Stimulated activated CD8-positive, alpha-beta memory T cell treated with anti-CD3 and anti-CD28 coated beads, Interleukin-15, amount 100 ng/mL, for 24 hours (primary cell): ENCODE measurements around the gene ATP2B2.
"Not testable (repeated sequence)": the region's sequence is repeated elsewhere in the genome, so short reads cannot be mapped to it uniquely, and the experiment has no call there.

Experiments
- DNase-seq: peaks from one replicate; pipeline ENCODE4 v3.0.0-alpha.2; 2020; ENCODE audit warnings: low read depth

Gene ATP2B2

DNA sequence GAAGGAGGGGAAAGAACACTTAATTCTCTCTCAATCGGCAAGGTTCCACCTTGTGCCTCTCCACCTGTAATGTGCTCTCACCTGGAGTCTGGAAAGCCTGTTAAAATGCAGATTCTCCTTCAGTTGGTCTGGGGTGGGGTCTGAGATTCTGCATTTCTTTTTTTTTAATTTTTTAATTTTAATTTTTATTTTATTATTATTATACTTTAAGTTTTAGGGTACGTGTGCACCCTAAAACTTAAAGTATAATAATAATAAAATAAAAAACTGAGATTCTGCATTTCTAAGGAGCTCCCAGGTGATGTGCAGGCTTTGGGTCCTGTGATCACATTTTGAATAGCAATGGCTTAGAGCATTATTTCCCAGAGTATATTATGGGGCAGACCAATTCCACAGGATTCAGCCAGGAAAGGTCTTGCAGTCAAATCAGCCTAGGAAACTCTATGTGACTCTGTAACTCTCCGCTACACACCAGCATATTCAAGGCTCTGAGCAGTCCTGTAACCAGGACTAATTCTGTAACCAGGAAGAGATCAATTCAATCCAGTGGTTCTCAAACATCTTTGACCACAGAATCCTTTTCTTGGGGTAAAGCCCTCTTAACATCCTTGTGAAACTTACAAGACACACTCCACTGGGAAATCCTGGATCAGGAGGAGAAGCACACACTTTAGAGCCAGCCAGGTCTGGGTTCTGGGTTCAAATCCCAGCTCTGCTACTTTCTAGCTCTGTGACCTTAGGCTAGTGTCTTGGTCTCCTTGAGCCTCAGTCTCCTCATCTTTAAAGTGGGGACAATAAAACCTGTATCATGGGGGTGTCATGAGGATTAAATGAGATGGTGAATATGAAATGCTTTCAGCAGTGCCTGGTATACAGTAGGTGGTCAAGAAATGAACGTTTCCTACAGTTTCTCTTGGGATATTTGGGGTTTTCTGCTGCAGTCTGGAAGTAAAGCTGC, 122.2 kb downstream of the ATP2B2 start:
- DNase-seq: no peak

DNA sequence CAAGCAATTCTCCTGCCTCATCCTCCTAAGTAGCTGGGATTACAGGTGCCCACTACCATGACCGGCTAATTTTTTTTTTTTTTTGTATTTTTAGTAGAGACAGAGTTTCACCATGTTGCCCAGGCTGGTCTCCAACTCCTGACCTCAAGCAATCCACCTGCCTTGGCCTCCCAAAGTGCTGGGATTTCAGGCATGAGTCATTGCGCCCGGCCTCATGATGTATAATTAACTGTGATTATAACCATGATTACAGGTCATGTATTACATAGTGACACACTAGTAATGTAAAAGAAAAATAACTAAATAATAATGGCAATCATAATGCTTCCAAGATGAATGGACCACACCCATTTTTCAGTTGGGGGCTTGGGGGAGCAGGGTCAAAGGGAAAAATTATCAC, 122.9 kb downstream of the ATP2B2 start:
- DNase-seq: not testable (repeated sequence)

DNA sequence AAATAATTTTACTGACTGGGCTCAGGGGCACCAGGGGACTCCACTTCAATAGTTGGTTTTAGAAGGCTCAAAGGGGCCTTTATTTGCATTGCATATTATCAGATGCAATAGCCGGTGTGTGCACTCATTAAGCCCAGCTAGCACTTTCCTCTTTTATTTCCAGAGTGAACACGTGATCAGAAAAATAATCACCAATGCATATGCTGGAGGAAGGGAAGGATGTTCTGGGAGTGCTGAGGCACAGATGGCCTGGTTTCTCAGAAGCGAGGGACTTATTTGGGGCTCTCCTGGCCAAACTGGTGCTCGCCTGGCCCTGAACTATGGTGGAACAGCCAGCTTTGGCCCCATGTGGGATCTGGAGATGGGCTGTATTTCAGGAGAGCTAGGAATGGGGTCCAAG, 124.0 kb downstream of the ATP2B2 start:
- DNase-seq: no peak

DNA sequence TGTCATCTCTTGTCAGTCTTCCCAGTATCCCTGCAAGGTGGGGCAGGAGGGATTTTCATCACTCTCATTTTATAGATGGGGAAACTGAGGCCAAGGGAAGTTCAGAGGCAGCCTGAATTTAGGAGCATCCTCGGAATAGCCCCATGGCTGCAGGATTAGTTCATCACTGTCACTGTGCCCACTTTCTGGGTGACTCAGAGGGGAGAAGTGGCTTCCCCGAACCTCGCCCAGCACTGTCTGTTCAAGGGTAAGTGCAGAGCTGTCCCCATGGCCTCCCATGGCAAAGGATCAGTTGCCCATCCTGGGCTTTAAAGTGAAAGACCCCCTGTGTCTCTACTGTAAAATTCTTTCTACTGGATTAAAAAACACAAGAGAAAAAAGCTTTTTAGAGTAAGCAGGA, 124.5 kb downstream of the ATP2B2 start:
- DNase-seq: no peak

DNA sequence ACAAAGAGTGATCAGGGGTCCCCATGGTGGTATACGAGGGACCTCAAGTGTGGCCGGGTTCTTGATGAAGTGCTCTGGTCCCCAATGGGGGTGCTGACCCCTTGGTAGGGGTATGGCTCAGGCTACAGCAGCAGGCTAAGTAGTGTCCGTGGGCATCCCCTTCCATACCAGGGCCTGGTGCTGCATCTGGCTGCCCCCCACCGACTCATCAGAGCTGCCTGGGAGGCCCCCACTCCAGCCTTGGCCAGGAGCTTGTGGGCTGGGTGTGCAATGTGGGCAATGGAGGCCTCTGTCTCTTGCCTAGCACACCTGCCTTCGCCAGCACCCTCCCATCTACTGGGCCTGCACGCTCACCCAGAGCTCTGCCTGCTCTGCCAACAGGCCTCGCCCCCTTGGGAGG, 125.4 kb downstream of the ATP2B2 start:
- no peak for DNase-seq

DNA sequence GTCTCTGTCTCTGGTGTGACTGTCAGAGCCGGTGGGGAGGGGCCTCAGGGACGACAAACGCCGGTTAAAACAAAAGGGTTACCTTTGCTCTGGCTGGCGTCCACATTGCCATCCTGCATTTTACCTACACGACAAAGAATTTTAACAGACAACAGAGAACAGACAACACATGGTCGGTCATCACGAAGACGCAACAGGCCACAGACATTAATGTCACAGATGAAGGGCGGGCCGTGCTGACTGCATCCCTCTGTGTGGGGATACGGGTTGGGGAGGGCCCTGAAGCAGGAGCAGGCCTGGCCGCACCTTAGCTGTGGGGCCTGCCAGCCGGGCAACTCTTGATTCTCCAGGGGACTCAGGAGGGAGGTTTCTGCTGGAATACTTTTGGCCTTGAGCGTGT, 126.2 kb downstream of the ATP2B2 start:
- no peak for DNase-seq

DNA sequence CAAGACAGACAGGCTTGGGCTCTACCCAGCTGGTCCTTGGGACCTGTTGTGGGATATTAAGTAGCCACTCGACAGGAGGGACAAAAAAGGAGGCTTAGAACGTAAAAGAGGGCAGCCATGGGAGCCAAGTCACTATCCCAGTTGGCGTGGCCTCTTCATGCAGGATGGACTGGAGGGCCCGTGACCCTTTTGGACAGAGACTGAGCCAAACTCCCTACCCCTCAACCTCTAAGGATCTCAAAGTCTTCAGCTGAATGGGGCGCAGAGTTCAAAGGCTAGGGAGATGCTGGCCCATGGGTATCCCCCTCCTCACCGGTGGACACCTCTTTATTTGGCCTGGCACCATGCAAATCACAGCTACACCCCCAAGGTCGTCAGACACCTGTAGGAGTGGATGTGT, 126.6 kb downstream of the ATP2B2 start:
- no peak for DNase-seq

DNA sequence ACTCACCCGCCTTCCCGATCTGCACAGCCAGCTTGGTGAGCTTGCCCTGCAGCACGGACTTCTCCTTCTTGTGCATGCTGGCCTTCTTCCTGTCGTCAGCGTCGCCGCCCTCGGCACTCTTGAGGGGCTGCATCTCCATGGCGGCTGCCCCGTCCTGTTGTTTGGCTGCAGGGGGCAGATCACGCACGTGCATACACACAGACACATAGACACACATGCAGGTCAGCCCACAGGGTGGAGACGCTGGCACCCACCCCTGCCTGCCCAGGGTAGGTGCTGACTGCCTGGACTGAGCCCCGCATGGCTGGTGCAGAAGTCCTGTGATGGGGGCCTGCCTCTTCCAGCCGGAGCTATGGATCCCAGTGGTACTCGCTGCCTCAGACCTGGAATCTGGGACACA, 127.1 kb downstream of the ATP2B2 start:
- DNase-seq: no peak

DNA sequence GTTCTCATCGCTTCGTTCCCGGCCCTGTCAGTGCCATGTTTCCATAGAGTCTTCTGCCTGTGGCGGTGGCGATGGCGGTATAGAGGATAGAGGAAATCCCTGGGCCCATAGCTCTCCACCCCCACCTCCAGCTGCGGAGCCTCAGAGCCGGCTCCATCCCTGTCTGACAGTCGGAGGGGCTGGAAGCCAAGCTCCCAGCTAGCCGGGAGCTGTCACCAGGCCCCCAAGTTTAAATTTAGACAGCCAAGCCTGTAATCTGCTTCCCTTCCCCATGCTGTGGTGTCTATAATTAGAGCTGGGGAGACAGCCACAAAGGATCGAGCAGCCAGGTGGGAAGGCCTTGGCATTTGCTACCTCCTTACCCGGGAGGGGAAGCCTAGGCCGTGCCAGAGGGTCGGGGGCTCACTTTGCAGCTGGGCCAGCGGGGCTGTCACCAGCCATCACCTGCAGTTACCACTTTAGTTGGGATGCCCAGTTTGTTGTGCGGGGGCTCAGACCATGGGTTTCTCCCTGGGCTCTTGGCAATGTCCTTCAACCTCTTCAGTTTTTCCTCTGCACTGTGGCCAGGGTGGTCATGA, 128.1 kb downstream of the ATP2B2 start:
- no peak for DNase-seq

DNA sequence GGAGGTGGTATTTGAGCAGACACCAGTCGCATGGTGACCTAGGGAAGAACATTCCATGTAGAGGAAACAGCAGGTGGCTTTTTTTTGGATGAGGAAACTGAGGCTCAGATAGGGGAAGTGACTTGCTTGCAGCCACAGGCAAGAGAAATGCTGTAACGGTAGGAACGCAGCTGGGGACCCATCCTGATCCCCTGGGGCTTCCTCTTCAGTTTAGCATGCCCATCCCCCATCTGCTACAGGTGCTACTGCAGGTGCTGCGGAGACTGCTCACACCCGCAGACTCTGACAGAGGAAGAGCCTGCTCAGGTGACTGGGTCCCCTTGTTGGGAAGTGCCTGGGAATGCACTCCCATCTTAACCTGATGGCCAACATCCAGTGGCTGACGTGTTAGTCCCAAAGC, 129.0 kb downstream of the ATP2B2 start:
- no peak for DNase-seq

DNA sequence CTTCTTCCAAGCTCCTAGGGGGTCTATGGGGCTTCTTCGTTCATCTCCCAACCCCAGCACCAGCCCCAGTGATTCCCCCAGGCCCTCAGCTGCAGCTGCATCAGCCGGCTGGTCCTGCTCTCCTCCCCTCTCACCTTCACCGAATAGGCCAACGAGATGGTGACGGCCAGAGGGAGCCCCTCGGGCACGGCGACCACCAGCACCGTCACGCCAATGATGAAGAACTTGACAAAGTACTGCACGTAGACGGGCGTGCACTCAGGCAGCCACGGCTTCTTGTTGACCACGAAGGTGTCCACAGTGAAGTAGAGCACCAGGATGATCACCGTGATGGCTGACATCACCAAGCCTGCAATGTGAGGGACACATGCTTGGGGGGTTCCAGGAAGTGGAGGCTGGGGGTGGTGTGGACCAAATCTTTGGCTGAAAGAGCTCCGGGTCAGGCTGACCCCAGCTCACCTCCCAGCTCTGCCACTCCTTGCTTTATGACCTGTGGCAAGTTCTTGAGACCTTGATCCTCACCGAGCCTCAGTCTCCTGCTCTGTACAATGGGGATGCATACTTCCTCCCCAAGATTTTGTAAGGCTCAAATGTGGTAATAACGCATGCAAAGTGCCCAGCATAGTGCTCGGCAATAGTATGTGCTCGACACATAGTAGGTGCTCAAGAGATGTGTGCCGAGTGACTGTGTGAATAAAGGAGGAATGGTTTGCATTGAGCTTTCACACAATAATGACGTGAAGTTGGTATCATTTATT, 129.9 kb downstream of the ATP2B2 start:
- DNase-seq: no peak

DNA sequence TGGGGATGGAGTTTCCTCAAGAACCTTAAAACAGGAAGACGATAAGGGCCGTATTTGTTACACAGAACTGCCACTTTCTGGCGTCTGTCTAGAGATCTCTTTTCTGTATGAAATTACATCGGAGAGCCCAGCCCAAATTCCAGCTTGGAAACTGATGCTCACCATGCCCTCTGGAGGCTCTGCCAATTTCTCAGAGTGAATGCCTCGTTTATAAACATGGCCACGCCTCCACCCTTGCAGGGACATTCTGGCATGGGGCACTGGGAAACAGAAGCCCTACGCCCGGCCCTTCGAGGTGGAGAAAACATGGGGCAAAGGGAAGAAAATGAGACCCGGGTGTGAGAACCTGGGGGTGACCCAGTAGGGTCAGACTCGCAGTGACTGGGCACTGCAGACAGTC, 131.1 kb downstream of the ATP2B2 start:
- no peak for DNase-seq

DNA sequence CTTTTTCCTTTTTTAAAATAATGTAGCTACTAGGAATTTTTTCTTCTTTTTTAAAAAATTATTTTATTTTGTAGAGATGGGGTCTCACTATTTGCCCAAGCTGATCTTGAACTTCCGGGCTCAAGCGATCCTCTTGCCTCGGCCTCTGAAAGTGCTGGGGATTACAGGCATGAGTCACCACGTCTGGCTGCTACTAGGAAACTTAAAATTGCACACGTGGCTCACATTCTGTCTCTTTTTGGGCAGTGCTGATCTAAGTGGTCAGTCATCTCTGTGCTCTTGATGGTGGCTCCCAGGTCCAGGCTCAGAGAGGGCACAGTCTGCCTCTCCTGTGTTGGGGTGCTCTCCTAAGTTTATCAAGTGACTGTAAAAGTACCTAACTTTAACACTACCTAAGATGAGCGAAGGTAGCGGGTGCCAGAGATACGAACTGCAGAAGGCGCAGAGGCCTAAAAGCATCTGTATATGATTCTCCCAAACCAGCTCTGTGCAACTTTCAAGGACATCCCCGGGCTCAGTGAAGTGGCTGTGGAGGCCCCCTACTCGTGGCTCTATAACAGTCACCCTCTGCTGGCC, 131.6 kb downstream of the ATP2B2 start:
- DNase-seq: no peak

DNA sequence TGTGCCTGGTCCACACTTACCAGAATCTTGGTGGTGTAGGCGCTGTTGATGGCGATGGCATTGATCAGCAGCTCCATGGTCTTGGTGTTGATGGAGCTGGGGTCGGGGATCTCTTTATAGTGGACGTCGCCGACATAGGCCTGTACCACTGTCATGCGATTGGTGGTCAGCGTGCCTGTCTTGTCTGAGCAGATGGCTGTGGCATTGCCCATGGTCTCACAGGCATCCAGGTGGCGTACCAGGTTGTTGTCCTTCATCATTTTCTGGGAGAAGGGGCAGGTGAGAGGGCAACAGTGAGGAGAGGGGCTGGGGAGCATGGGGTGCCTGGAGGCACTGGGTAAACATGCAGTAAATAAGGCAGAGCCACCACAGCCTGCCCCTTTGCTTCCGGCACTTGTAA, 133.6 kb downstream of the ATP2B2 start:
- no peak for DNase-seq

DNA sequence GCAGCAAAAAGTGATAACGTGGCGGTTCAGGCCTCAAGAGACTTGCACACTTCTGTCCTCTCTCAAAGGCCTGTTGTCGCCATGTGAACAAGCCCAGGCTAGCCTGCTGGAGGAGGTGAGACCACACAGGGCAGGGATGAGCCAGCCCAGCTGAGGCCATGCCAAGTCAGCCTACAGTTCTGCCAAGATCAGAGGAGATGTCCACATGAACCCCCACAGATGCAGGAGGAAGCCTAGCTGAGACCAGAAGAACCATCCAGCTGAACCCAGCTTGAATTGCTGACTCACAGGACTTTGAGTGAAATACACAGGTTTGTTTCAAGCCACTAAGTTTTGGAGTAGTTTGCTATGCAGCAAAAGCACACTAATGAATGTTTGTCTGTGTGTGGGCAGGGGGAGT, 134.2 kb downstream of the ATP2B2 start:
- DNase-seq: no peak

DNA sequence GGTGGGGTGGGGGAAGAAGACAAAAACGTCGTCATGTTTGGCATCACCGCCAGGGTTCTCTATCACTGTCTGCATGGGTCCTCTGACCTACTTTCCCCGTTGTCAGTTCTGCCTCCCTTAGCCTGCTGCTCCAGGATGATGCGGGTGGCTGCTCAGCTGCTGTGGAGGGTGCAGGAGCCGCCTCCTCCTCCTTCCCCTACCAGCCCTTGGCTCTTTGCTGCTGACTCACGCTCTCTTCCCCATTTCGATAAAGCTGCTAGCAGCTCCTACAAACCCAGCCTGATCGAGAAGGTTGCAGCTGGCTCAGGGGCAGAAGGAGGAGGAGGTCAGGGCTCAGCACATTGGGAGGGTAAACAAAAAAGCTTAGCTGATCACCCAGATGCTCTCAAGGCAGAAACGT, 135.0 kb downstream of the ATP2B2 start:
- DNase-seq: no peak

DNA sequence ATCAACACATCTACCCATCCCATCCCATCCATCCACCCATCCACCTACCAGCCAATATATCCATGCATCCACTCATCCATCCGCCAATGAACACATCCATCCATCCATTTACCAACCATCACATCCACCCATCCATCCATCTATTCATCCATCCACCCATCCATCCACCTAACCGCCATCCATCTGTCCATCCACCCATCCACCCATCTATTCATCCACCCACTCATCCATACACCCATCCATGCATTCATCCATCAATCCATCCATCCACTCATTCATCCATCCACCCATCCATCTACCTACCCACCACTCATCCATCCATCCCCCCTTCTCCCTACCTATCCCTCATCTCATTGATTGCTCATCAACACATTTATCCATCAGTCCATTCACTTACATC, 136.9 kb downstream of the ATP2B2 start:
- DNase-seq: no peak

DNA sequence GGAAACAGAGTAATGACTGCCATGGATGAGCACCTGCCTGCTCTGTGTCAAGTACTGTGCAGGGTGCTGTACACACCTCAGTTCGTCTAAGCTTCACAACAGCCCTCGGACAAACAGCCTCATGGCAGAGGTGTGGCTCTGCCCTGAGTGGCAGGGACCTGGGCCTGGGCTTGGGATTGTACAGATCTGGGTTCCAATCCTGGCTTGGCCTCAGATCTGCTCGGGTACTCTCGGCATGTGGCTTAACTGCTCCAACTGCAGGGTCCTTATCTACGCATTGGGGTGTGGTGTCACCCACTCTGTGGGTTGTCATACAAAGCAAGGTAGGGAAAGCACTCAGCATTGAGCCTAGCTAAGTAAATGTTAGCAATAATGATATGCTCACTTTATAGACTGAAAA, 137.9 kb downstream of the ATP2B2 start:
- DNase-seq: no peak

DNA sequence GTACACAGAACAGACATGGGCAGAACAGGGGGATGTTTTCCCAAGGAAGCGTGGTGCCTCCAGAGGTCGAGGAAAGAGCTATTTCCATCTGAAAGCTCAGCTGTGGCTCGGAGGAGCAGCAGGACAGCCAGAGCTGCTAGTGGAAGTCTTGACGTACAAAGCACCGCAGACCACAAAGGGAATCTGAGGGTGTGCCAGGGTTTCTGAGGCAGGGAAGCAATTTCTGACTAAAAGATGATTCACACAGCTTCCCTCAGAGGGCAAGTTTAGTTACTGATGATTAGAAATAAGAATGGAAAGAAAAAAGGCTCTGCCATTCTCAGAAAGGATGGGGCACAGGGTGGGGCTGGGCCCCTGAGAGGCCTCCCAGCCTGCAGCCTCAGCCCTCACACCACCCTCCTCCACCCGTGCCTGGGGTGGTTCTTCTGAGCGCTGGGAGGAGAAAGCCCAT, 138.7 kb downstream of the ATP2B2 start:
- no peak for DNase-seq

DNA sequence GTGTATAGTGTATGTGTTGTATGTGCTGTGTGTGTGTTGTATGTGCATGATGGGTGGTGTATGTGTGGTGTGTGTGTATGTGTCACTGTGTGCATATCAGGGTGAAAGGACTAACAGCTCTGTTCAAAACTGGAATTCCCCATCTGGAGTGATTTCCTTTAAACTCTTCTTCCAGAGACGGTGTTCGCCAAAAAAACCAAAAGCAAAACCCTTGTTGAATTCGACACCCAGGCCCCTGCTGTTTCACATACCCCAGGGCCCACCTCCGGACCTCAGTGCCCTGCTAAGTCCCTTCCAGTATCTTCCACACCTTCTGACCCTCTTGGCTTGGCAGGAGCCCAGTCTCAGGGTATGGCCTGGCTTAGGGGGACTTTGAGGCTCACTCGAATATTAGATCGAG, 139.6 kb downstream of the ATP2B2 start:
- no peak for DNase-seq

DNA sequence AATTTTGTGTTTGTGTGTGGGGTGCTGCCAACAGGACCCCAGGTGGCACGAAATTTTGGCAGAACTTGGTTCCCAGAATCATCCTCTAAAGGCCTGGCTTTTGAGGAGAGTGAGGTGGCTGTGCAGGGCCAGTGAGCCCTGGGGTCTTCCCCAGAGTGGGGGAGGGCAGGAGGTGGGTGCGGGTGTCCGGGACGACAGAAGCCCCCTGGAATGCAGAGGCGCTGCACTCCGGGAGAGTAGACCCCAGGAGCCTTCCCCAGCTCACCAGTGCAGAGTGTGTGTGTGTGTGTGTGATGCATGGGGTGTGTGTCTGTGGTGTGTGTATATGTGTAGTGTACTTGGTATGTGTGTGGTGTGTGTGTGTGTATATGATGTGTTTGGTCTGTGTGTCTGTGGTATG, 140.1 kb downstream of the ATP2B2 start:
- DNase-seq: no peak

DNA sequence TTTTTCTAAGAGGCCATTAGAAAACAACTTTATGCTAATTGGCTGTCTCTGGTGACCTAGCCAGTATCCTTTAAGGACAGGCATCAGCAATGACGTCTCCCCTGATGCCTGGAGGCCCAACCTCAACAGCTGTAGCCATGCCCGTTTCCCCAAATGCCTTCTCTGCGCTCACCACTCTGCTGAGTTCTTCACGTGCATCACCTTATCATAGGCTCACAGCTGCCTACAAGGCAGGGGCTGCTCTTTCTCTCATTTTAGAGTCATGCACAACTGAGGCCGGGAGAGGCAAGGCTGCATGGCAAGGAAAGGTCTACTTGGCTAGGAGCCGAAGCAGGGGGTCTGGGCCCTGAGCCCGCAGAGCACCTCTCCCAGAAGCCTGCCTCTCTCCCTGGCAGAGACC, 140.6 kb downstream of the ATP2B2 start:
- DNase-seq: no peak

DNA sequence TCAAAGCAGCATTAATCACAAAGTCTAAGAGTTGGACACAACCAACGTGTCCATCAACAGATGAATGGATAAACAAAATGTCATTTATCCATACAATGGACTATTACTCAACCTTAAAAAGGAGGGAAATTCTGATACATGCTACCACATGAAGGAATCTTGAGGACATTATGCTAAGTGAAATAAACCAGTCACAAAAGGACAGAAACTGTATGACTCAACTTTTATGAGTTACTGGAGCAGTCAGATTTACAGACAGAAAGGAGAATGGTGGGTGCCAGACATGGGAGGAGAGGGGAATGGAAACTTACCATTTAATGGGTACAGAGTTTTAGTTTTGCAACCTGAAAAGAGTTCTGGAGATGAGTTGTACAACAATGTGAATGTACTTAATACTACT, 141.5 kb downstream of the ATP2B2 start:
- no peak for DNase-seq
